Hypothalamus (tissue), 51 donors: ENCODE data around the gene THRB.

Source experiments
- DNase-seq, 51 donors: peaks; one replicate each; lab custom pipeline; 2025; lab: John Stamatoyannopoulos, UW

Gene THRB

DNA sequence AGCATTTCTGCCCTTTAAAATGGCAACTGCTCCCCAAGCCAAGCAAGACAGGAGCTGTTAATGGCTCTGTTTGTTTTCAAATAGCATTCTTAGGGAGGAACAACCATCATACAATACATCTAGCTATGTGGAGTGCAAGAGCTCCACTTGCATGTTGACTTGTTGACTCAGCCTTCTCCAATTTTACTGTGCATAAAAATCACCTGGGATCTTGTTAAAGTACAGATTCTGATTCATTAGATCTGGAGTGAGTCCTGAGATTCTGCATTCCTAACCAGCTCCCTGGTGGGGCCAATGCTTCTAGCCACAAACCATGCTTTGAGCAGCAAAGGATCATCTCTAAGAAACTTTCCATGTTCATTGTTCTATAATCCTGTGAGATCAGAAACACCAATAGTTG lies 171.4 kb downstream of the THRB start:
- DNase-seq, result no peak

DNA sequence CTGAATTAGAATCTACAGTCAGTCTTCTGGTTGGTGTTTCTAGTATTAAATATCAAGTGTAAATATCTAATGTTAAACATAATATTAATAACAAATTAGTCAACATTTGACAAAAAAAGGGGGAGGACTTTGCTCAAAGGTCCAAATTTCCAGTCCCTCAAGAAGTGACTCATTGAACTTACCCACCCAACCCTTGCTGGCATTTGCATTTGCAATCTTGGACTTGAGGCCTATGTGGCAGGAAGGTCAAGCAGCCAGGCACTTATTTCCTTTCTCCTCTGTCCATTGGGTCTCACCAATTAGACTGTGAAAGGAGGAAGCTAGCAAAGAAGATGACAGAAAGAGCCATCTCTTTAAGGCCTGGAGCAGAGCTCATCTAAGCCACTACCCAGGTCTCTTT lies 174.0 kb downstream of the THRB start:
- DNase-seq, result no peak

DNA sequence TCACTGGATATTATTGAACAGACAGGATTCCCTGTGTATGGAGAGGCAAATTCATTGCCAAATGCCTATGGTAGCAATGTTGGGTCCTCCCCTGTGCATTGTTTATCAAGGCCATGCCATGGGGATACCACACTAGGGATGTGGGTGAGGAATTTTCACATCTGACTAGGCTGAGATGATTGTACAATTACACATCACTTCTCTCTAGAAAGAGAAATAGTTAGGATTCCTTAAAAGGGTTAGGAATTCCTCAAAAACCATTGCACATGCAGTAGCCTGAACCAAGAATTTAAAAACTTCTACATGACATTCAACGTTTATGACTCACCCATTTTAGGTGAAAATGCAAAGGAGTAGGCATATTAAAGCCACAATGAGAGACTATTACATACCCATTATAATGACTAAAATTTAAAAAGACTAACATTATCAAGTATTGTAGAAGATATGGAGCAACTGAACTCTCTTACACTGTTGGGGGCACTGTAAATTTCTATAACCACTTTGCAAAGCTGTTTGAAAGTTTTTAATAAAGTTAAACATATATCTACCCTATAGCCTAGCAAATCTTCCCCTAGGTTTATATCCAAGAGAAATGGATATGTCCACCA lies 175.9 kb downstream of the THRB start:
- DNase-seq, result no peak

DNA sequence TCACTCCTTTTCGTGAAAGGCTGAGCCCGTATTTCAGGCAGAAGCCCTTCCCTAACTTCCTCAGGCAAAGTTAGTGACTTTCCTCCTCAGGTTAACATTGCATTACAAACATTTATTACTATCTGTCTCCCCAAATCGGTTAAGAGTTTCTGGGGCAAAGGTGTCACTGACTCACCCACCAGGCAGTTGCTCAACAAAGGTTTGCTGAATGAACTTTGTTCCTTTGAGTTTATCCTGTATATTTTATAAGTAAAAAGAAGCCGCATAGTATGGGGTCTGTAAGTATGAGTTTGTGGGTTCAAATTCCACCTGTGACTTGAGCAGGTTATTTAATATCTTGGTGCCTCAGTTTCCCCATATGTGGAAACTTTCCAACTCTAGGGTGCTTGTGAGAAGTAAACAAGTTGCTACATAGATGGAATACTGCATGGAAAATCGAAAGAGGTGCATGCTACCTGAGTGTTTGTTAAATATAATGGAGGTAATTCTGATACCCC lies 177.7 kb downstream of the THRB start:
- DNase-seq, result no peak

DNA sequence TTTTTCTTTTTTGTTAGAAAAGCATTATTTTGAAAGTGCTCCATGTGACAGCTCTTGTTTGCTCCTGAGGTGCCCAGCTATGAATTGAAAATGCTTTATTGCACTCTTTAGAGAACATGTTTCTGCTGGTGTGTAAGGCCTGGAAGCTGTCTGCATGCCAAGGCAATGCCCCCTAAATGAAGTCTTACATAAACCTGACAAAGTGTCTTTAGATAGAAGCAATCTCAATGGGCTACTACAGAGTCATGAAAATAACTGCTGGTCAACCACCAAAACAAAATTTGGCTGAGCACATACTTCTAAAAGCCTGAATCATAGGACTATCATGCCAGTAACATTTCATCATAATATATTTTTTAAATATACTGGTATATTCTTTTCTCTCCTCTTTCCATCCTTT lies 178.7 kb downstream of the THRB start:
- DNase-seq, result no peak

DNA sequence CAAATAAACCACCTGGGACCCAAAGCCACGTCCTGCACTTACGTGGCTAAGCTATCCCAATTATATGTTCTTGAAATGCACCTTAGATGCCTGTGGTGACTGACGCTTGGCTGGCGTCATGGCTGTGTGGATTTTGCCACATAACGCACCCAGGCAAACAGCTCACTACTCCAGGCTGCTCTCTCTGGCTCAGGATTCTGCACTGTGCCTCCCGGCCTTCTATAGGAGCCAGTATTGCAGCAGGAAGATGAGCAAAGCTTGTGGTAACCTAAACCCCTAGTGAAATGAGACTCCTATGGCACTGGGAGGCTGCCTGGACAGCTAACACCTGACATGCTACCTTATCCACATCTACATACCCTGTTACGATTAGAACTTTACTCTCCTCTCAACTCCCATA lies 179.3 kb downstream of the THRB start:
- no peak for DNase-seq

DNA sequence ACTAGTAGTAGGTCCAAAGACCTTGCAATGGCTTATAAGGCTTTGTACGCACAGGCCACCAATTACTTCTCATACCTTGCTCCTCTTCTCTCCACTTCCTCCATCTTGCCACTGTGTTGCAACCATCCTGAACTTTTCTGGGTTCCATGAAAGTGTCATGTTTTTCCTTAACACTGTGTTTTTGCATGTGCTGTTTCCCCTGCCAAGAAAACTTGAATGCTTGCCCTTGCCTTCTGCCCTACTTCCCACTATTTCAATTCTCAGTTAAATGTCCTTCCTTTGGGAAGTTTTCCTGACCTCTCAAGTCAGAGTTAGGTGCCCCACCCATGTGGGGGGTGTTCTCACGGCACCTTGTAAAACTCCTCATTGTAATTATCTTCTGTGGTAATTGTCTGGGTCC lies 182.8 kb downstream of the THRB start:
- no peak for DNase-seq

DNA sequence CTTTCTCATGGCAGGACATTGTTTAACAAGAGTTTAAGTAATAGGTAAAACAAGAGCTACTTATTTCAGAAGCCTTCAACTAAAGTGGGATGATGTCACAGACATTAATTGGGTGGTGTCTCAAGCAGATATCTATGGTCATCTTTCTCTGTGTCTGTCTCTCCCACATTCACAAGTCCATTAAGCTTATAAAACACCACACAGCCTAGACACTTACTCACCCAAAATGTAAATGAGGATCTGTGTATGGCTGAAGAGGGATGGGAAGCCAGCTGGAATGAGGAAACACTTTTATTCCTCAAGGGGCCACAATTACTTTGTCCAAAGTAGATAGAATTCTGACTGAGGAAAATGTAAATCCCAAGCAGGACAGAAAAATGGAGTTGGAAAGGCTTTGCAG lies 183.8 kb downstream of the THRB start:
- DNase-seq, result no peak

DNA sequence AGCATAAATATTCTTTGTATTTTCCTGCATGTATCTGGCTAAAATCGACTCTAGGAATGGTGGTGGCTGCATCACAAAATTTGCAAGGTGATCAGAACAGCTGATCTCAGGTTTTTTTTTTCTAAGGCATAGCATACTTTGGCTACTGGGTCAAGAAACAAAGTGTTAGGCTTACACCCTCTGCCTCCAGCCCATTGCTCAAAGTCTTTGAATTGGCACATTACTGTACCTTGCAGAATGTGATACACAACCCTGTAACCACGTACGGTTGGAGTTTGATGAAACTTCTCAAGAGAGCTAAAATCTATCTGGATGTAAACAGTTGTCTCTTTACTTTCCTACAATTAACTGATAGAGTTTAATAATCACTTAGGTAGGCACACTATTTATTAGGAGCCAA lies 188.1 kb downstream of the THRB start:
- DNase-seq, result no peak

DNA sequence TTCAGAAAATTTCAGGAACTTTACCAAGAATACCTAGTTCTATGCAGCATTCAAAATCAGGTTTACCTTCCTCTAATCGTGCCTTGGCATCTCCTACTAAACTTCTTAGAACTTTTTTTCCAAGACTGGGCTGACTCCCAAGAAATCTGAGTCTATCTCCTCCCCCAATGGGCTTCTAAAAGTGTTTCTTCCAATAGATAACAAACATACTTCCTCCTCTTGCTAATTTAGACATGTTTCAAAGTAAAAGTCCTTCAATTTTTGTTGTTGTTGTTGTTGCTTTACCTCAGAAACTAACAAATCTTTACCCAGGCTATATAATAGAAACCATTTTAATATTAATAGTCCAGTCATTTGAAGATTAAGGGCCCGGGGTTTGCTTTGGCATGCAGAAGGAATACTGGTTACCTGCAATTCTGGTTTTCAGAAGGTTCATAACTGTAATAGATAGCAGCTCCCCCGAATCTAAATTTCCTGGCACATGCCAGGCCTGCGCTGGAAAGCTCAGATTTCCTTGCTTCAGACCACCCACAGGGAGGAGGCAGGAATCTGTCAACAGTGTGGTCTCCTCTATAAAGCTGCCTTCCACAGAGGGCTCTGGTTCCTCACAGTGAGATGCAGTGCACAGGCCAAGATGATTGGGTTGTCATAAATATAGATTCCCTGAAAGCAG lies 188.7 kb downstream of the THRB start:
- DNase-seq, result no peak

DNA sequence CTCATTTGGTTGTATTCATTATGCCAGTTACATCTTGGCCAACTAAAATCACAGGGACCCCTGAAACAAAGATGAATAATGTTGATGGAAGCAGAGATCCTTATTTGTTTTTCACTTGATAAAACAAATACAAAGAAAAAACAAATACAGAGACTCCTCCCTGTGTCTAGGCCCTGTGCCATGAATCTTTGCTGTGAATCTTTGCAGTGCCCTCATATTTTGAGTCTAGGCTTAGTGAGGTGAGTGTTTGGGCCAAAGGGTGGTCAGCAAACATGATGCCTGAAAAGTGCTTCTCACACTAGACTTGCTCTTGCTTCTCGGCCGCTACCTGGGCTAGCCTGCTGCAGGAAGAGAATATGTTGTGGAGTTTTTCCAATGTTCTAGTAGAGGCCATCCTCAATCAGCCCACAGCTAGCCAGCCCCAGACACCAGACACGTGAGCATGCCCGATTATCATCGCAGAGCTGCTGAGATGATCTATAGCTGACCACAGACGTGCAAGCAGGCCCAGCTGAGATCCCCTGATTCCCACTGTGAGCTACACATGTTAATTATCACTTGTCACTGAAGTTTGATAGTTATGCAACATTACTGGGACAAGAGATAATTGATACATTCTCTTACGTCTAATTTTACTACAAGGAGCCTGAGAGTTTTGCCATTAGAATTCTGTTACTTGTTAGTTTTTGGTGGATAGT lies 191.4 kb downstream of the THRB start:
- DNase-seq, result no peak

DNA sequence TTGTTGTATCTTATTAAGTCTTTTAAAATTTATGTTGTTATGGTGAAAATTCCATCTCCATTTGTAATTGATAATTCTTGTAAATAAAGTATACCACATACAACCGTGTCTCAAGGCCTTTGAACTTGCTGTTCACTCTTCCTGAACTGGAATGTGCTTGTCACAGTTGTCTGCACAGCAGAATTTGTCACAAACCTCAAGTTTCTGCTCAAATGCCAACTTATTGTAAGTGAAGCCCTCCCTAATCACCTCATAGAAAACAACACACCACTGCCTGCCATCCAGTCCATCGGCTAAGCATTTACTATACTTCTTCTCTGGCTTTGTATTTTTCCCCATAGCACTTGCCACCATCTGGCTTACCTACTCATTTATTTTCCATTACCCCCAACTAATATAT lies 192.3 kb downstream of the THRB start:
- DNase-seq, result no peak

DNA sequence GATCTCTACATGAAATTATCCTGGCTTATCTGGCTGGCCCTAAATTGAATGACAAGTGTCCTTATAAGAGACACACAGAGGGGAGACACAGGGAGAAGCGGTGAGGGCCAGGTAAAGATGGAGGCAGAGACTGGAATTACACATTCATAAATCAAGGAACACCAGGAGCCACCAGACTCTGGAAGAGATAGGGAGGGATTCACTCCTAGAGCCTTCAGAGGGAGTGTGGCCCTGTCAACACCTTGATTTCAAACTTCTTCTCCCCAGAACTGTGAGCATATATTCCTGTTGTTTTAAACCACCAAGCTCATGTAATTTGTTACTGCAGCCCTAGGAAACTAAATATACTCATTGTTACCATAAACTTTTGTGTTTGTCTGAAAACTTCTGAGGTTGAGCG lies 193.7 kb downstream of the THRB start:
- no peak for DNase-seq

DNA sequence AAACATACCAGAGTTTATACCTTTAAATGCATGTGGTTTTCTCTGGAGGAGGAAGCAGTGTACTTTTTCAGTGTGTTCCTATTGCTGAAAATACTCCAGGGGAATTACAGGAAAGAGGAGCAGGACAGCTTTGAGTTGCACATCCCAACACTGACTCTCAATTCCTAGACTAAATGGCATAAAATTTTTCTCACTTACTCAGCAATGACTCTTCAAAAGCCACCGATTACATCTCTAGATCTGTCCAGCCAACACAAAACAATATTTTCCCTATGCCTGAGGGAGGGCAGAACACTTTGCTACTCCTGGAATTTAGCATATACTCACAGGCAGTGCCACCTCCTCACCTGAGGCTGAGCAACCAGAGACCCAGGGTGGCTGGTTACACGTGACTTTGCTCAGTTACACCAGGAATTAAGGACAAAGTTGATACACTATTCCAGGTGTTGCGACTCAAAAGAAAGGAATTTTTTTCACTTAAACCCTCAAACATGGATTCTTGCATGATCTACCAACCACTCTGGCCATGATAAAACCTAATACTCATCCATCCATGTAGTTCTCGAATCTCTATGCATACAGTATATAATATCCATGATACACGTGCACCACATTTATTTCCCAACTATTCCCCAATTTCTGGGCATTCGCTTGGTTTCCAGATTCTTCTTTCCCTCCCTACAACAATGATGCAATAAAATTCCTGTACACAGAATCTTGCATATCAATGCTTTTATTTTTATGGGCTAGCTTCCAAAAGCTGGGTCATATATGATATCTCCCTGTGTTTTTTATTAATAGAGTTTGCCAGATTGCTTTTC lies 194.6 kb downstream of the THRB start:
- DNase-seq, result no peak

DNA sequence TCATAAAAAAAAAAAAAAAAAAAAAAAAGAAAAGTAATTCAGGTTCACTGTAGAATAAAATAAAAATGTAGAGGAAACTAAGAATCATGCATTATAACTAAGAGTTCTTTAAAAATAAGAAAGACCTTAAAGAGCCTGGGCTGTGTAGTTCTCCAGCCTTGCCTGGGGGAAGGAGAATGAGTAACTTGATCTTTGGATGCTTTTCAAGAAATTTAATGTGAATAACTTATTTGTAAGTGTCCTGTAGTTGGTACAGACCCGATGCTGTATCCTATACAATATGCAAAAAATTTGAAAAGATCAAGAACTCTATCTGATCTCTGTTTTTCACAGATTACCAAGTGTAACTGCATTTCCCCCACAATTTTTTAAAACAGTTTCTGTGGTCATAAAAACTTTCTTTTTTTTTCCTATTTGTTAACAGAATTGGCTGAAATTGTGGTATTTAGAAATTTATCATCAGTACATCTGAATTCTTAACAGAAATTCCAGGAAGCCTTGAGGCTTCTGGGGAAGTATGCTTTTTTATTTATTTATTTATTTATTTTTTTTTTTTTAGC lies 195.3 kb downstream of the THRB start:
- no peak for DNase-seq

DNA sequence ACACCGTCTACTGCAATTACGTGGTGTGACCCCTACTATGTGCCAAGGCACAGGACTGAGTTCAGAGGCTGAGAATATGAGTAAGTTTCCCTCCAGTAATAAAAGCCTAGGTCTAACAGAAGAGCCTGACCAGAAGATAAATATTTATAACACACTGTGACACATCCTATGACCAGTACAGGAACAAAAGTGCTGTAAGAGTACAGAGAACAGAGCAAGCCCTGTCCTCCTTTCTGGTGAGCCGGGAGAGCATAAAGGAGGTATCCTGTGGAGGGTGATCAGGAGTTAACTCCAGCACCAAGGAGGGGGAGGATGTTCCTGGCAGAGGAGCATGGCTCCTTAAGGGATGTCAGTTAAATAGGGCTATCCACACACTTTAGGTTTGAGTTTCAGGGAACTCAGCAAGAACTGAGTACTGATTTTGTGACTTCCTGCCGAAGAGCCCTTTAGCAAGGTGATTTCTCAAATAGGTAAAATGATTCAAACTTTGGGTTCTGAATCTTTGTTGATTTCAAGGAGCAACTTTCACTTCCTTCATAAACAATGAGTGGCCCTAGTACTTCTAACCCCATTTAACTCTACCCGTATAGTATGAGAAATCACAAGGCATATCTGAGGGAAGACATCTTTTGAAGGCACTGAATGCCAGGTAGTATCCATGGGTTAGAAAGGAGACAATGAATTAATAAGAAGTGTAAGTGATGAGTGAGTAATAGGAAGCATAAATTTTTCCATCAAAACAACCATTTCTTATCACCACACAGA lies 198.0 kb downstream of the THRB start:
- peak in 2 of 51 donors; percentile 3 to 7 for DNase-seq

DNA sequence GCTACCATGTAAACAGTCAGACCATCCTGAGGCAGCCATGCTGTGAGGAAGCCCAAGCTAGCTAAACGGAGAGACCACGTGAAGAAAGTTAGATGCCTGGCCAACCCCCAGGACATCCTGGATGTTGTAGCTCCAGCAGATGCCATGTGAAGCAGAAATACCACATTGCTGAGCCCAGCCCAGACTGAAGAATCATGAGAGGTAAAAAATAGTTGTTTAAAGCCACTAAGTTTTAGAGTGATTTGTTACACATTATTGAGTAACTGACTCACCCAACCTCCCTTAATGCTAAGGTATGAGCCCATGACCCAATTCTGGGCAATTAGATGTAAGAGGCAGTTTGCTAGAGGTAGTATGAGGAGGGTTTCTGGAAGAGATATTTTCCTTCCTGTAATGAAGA lies 200.5 kb downstream of the THRB start:
- DNase-seq, result no peak

DNA sequence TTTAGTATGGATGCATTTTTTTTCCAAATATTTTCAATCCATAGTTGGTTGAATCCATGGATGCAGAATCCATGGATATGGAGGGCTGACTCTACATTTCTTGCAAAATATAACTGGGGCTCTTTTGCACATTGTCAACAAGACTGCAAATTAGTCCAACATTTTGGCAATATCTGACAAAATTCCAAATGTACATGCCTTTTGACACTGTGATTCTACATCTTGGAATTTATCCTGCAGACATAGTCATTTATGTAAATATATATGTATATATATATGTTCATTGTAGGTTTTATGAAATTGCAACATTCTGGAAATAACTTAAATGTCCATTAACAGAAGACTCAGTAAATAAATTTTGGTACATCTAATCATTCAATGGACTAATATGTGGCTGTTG lies 203.0 kb downstream of the THRB start:
- DNase-seq, result no peak

DNA sequence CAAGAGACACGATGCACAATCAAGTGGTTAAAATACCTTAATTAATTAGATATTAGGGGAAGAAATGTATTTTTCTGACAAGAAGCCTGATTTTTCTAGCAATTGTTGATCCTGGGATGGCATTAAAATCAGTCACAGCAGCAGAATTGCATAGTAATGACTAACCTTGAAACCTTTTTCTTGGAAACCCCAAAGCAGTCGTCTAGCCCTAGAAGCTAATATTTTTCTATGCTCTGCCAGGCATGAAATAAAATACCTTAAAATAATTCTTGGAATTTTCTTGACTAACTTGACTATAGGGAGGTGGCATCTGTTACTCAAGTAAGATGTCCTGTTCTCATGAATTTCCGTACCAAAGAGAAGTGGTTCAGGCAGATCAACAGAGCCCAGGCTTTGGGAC lies 204.1 kb downstream of the THRB start:
- DNase-seq, result no peak
